Stimulated activated naive B cell treated with anti-CD40 and anti-IgM and Interleukin-4, amounts not matched to agents 10 μg/mL and 1 μg/mL and 100 μg/mL, for 72 hours (primary cell): ENCODE results near the gene IQCE.

Experiments
- ATAC-seq, 2 donors: fragments of 150-1000 bp; cut with Tn5 transposase; replicated peaks; 2 replicates each; pipeline ENCODE4 v1.10.0; 2021; ENCODE audit warnings: moderate library complexity in 1 of 2
- DNase-seq: peaks from one replicate; pipeline ENCODE4 v3.0.0; 2021
- H3K27ac Mint-ChIP-seq: one replicate; pipeline ENCODE4 v1.8.0; 2022; ENCODE audit warnings: mild to moderate bottlenecking, mixed read lengths
- H3K27me3 Mint-ChIP-seq, 2 donors: one replicate each; pipeline ENCODE4 v1.8.0; 2022; ENCODE audit warnings: mixed read lengths in 2 of 2
- H3K36me3 Mint-ChIP-seq, 2 donors: one replicate each; pipeline ENCODE4 v1.8.0; 2022; ENCODE audit warnings: mixed read lengths in 2 of 2, mild to moderate bottlenecking in 1 of 2
- H3K4me1 Mint-ChIP-seq, 2 donors: one replicate each; pipeline ENCODE4 v1.8.0; 2022; ENCODE audit warnings: mixed read lengths in 2 of 2, mild to moderate bottlenecking in 1 of 2
- H3K4me3 Mint-ChIP-seq, 2 donors: one replicate each; pipeline ENCODE4 v1.8.0; 2022; ENCODE audit warnings: mild to moderate bottlenecking in 2 of 2, mixed read lengths in 2 of 2, moderate library complexity in 1 of 2
- H3K9me3 Mint-ChIP-seq, 2 donors: one replicate each; pipeline ENCODE4 v1.8.0; 2022; ENCODE audit warnings: mixed read lengths in 2 of 2, mild to moderate bottlenecking in 1 of 2

Gene IQCE

DNA sequence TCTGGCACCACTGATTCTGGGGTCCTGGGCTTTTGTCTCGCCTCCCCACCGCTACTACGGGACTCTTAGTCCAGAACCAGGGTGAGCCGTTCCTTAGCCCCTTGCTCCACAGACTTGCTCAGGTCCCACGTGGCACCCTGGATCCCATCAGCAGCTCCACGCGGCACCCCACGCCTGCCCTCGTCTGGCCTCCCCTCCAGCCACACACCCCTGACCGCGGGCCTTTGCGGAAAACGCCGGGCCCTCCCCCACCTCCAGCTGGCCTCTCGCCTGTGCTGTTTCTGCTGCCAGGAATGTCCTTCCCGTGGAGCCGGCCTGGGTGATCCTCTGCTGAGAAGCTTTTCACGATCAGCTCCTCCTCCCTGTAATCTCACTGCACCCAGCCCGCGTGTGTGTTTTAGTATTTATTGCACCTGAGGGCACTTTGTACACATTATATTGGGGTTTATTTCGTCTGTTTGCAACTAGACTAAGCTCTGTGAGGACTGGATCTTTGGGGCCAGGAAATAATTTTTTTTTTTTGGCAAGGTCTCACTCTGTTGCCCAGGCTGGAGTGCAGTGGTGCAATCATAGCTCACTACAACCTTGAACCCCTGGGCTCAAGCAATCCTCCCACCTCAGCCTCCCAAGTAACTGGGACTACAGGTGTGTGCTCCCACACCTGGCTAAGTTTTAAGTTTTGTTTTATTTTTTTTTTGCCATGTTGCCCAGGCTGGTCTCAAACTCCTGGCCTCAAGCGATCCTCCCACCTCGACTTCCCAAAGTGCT is 62.5 kb downstream of the IQCE start:
- Mint-ChIP-seq H3K4me1 (peaks cover 0 to 6% of the 10 kb centered on the region in 2 donors), H3K36me3 (no peaks in the 10 kb centered on the region), H3K9me3 (no peaks in the 10 kb centered on the region), H3K27me3 (no peaks in the 10 kb centered on the region), H3K27ac (no peak overlapping the region), H3K4me3 (no peak overlapping the region)
- no peak for DNase-seq
- ATAC-seq = no peak

- no peak overlapping the region for H3K27ac Mint-ChIP-seq
- DNase-seq (no peak), ATAC-seq (no peak)
- peaks cover 0 to 6% of the 10 kb centered on the region in 2 donors for H3K4me1 Mint-ChIP-seq
- no peaks in the 10 kb centered on the region for H3K36me3 Mint-ChIP-seq
- no peak overlapping the region for H3K4me3 Mint-ChIP-seq
- no peaks in the 10 kb centered on the region for H3K27me3 Mint-ChIP-seq
- H3K9me3 Mint-ChIP-seq = no peaks in the 10 kb centered on the region
Measured at GRCh38 chr7:2621948-2622640, 63.3 kb downstream of the IQCE start.

- no peaks in the 10 kb centered on the region for H3K36me3 Mint-ChIP-seq
- no peak for DNase-seq
- peaks cover 0 to 3% of the 10 kb centered on the region in 2 donors for H3K4me1 Mint-ChIP-seq
- H3K9me3 Mint-ChIP-seq = no peaks in the 10 kb centered on the region
- no peak overlapping the region for H3K4me3 Mint-ChIP-seq
- H3K27ac Mint-ChIP-seq = no peak overlapping the region
- no peaks in the 10 kb centered on the region for H3K27me3 Mint-ChIP-seq
- ATAC-seq = no peak
Measured at GRCh38 chr7:2622869-2623697, 64.3 kb downstream of the IQCE start.

- ATAC-seq (no peak), DNase-seq (no peak)
- no peak overlapping the region for H3K4me3 Mint-ChIP-seq
- peaks cover 0 to 3% of the 10 kb centered on the region in 2 donors for H3K4me1 Mint-ChIP-seq
- no peaks in the 10 kb centered on the region for H3K9me3 Mint-ChIP-seq
- no peak overlapping the region for H3K27ac Mint-ChIP-seq
- no peaks in the 10 kb centered on the region for H3K36me3 Mint-ChIP-seq
- H3K27me3 Mint-ChIP-seq = no peaks in the 10 kb centered on the region
Measured at GRCh38 chr7:2623698-2624014, 64.9 kb downstream of the IQCE start.

DNA sequence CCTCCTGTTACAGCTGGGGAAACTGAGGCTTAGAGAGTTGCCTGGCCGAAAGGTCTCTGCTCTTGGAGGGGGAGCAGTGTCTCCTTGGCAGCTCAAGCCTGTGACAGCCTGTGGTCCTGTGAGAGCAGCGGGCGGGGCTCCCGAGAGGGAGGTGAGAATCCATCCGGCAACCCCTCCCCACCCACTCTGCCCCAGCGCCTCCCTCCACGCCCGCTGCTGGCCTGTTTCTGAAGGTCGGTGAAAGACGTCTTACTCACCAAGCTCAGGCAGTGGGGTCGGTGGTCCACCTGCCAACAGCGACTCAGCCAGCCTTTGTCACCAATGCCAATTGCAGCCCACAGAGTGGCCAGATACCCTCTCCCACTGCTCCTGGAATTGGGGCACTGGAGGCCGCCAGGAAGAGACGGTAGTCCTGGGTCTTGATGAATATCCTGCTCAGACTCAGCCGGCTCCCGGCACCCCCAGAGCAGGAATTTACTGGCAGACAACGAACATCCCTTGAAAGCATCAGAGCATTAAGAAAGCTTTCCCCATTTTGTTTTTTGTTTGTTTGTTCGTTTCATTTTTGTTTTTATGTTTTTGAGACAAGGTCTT is 65.6 kb downstream of the IQCE start:
- Mint-ChIP-seq H3K9me3 (no peaks in the 10 kb centered on the region), H3K4me3 (no peak overlapping the region), H3K4me1 (peaks cover 0 to 3% of the 10 kb centered on the region in 2 donors), H3K27me3 (no peaks in the 10 kb centered on the region), H3K36me3 (no peaks in the 10 kb centered on the region), H3K27ac (no peak overlapping the region)
- DNase-seq (no peak), ATAC-seq (no peak)

DNA sequence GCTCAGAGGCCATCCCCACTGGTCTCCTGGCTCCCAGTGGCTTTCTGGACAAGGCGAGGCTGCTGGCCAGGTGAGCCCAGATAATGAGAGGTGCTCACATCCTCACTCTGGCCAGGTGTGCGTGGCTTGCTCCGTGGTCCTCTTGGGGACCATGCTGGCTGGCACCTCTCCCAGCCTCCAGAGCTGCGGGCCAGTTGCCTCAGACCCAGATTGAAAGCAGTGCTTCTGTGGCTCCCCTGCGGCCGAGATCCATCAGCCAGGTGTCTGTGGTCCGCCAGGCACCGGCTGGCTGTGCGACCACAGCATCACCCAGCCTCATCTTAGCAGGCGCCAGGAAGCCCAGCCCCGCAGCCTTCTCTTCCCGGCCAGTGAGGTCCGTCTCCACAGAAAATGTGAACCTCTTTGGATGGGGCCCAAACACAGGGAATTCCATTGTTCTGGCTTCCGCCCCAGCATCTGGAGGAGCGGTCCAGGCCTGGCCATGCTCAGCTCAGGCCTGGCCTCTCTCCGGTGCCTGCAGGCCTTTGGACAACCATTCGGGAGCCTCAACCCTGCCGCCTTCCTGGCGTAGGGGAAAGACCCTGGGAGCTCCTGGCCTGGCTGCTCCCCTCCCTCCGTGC is 67.8 kb downstream of the IQCE start:
- Mint-ChIP-seq H3K27me3 (no peaks in the 10 kb centered on the region), H3K9me3 (no peaks in the 10 kb centered on the region), H3K4me3 (no peak overlapping the region), H3K27ac (peak overlapping the region; percentile 47), H3K36me3 (no peaks in the 10 kb centered on the region), H3K4me1 (peaks cover 3 to 5% of the 10 kb centered on the region in 2 donors)
- ATAC-seq = no peak
- DNase-seq = no peak

GRCh38 chr7:2627258-2628129 is 68.7 kb downstream of the IQCE start:
- Mint-ChIP-seq H3K4me3 (no peak overlapping the region), H3K27ac (no peak overlapping the region), H3K9me3 (no peaks in the 10 kb centered on the region), H3K36me3 (no peaks in the 10 kb centered on the region), H3K27me3 (no peaks in the 10 kb centered on the region), H3K4me1 (peaks cover 6 to 8% of the 10 kb centered on the region in 2 donors)
- no peak for ATAC-seq
- no peak for DNase-seq

GRCh38 chr7:2628130-2628482 is 69.3 kb downstream of the IQCE start:
- H3K27ac Mint-ChIP-seq = no peak overlapping the region
- H3K4me3 Mint-ChIP-seq = no peak overlapping the region
- H3K4me1 Mint-ChIP-seq = peaks cover 6 to 12% of the 10 kb centered on the region in 2 donors
- H3K36me3 Mint-ChIP-seq = no peaks in the 10 kb centered on the region
- H3K27me3 Mint-ChIP-seq = no peaks in the 10 kb centered on the region
- DNase-seq = no peak
- ATAC-seq = no peak
- no peaks in the 10 kb centered on the region for H3K9me3 Mint-ChIP-seq

DNA sequence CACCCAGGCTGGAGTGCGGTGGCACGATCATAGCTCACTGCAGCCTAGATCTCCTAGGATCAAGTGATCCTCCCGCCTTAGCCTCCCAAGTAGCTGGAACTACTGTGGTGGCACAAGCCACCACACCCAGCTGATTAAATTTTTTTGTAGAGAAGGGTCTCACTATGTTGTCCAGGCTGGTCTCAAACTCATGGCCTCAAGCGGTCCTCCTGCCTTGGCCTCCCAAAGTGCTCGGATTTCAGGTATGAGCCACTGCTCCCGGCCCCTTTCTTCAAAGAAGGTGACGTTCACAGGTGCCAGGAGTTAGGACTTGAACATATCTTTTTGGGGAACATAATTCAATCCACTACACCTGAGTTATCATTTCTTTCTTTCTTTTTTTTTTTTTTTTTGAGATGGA is 70.1 kb downstream of the IQCE start:
- H3K27me3 Mint-ChIP-seq = no peaks in the 10 kb centered on the region
- no peak overlapping the region for H3K27ac Mint-ChIP-seq
- H3K36me3 Mint-ChIP-seq = peaks cover 0 to under 1% of the 10 kb centered on the region in 2 donors
- peaks cover 7 to 20% of the 10 kb centered on the region in 2 donors for H3K4me1 Mint-ChIP-seq
- no peak overlapping the region for H3K4me3 Mint-ChIP-seq
- H3K9me3 Mint-ChIP-seq = no peaks in the 10 kb centered on the region
- DNase-seq (no peak), ATAC-seq (no peak)

DNA sequence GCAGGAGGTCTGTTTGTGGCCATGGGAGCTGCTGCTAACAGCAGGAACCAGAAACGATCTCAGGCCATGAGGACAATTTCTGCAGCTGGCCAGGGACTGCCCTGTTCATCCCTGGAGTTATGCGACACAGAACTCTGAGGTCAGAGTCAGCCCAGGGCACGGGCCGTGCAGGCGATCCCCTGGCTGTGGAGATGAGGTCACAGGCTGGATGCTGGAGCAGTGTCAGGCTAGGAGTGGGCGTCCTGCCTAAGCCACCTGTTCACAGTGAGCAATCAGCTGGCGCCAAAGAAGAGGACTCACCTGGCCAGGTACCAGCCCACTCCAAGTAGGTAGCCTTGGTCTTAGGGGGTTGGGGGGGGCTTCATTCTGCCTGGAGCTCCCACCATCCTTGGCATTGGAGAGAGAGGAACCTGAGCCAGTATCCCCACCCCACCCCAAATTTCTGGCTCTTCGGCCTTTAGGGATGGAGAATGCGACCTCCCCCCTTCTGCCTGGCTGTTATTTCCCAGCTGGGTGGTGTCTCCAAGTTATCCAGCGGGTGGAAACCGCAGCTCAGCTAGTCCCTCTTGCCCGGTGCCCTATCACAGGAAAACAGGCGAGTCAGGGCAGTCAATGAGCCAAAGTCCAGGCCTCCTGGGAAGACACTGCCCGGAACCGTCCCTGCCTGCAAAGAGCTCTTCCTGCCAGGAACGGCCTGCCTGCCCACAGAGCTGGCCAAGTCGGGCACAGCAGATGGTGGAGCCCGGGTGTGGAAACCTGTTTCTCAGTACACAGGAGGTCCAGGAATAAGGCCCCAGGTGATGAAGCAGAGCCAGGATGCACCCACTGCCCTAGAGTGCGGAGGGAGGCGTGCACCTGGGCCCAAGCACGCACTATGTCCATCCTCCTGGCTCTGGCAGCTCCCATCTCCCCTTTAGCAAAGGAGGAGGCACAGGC is 71.2 kb downstream of the IQCE start:
- no peak overlapping the region for H3K27ac Mint-ChIP-seq
- no peak overlapping the region for H3K4me3 Mint-ChIP-seq

GRCh38 chr7:2631946-2632732 is 73.4 kb downstream of the IQCE start, which contains the start of gene TTYH3:
TTYH3 (plus strand) TSS chr7:2631986; CDS start chr7:2632156, 170 bp downstream.
- peak; percentile 52 to 53 for ATAC-seq
- no peaks in the 10 kb centered on the region for H3K27me3 Mint-ChIP-seq
- peaks cover 10 to 17% of the 10 kb centered on the region in 2 donors for H3K36me3 Mint-ChIP-seq
- H3K9me3 Mint-ChIP-seq = no peaks in the 10 kb centered on the region
- peak within 1 kb of the TSS; percentile 98 for H3K27ac Mint-ChIP-seq
- H3K4me3 Mint-ChIP-seq = peak within 1 kb of the TSS; percentile 97 to 100
- peaks cover 26 to 53% of the 10 kb centered on the region in 2 donors for H3K4me1 Mint-ChIP-seq
- no peak for DNase-seq

More for the DNA sequence above, 71.2 kb downstream of the IQCE start:
- no peak for ATAC-seq
- peaks cover 3 to 5% of the 10 kb centered on the region in 2 donors for H3K36me3 Mint-ChIP-seq
- H3K9me3 Mint-ChIP-seq = no peaks in the 10 kb centered on the region
- DNase-seq = no peak
- no peaks in the 10 kb centered on the region for H3K27me3 Mint-ChIP-seq
- H3K4me1 Mint-ChIP-seq = peaks cover 13 to 31% of the 10 kb centered on the region in 2 donors
